OCI-LY7 (cell line): ENCODE measurements around the gene RAB44. TPM values are rescaled to one million over a fixed set of nuclear protein-coding genes. Genes with fewer than 3 reads are reported as not detected.

Source experiments
- BruUV-seq: library from RNA; stranded (reverse); fragments of 400-500 nt; replicated peaks from 2 replicates; lab custom pipeline; 2021; lab: Mats Ljungman, UMichigan
- CTCF ChIA-PET: fragments of 300-600 bp; sonication (Branson Sonifier 250); formaldehyde crosslinking; loops from one replicate; lab custom pipeline; 2022; ENCODE audit warnings: antibody characterized with exemption; ENCODE audit not compliant: unreplicated experiment; lab: Charles Lee
- POLR2A ChIA-PET: fragments of 300-600 bp; sonication (Branson Sonifier 250); formaldehyde crosslinking; loops from one replicate; lab custom pipeline; 2022; ENCODE audit warnings: antibody characterized with exemption; lab: Charles Lee
- DNase-seq: peaks from one replicate; pipeline ENCODE4 v3.0.0-alpha.2; 2015; ENCODE audit warnings: low spot score
- H2AFZ ChIP-seq: fragments of 200-600 bp; sonication (generic), shearing (Covaris generic); 2 replicates; pipeline ENCODE4 v1.6.1; 2014; ENCODE audit warnings: mild to moderate bottlenecking, antibody characterized with exemption, low read length, moderate library complexity
- H3K27ac ChIP-seq: fragments of 200-600 bp; sonication (generic); 2 replicates; pipeline ENCODE4 v1.5.1; 2014; ENCODE audit warnings: mixed run types, low read depth, mild to moderate bottlenecking, moderate library complexity, low read length, inconsistent platforms; ENCODE audit not compliant: poor library complexity, severe bottlenecking
- H3K36me3 ChIP-seq: fragments of 200-600 bp; sonication (generic); 2 replicates; pipeline ENCODE4 v1.6.1; 2014; ENCODE audit warnings: mild to moderate bottlenecking, antibody characterized with exemption, low read length, moderate library complexity, mixed read lengths; ENCODE audit not compliant: insufficient read depth
- H3K4me1 ChIP-seq: fragments of 200-600 bp; sonication (generic); 2 replicates; pipeline ENCODE4 v1.5.1; 2014; ENCODE audit warnings: mild to moderate bottlenecking, low read length; ENCODE audit not compliant: insufficient read depth, poor library complexity, severe bottlenecking
- H3K4me2 ChIP-seq: fragments of 200-600 bp; sonication (generic); 2 replicates; pipeline ENCODE4 v1.6.1; 2014; ENCODE audit warnings: mild to moderate bottlenecking, low read length
- H3K4me3 ChIP-seq: fragments of 200-600 bp; sonication (generic); 2 replicates; pipeline ENCODE4 v1.5.1; 2014; ENCODE audit warnings: mild to moderate bottlenecking, low read depth, low read length; ENCODE audit not compliant: poor library complexity, severe bottlenecking
- H3K79me2 ChIP-seq: fragments of 200-600 bp; sonication (generic); 2 replicates; pipeline ENCODE4 v1.6.1; 2016; ENCODE audit warnings: low read depth, mild to moderate bottlenecking, low read length, moderate library complexity, mixed read lengths; ENCODE audit not compliant: insufficient read depth
- H3K9me2 ChIP-seq: fragments of 200-600 bp; sonication (generic); 2 replicates; pipeline ENCODE4 v1.6.1; 2016; ENCODE audit warnings: mild to moderate bottlenecking, low read length, mixed read lengths; ENCODE audit not compliant: insufficient read depth
- H3K9me3 ChIP-seq: fragments of 200-600 bp; sonication (generic); 2 replicates; pipeline ENCODE4 v1.6.1; 2014; ENCODE audit warnings: mild to moderate bottlenecking, mixed run types, low read length, mixed read lengths
- H4K20me1 ChIP-seq: fragments of 200-600 bp; sonication (generic); 2 replicates; pipeline ENCODE4 v1.6.1; 2014; ENCODE audit warnings: mild to moderate bottlenecking, antibody characterized with exemption, low read length, moderate library complexity, mixed read lengths; ENCODE audit not compliant: insufficient read depth
- CTCF ChIP-seq: fragments of 200-600 bp; sonication (generic); conservative IDR thresholded peaks from 2 replicates; pipeline ENCODE4 v1.5.1; 2014; ENCODE audit warnings: mild to moderate bottlenecking, antibody characterized with exemption, low read length, moderate library complexity, mixed read lengths
- EZH2phosphoT487 ChIP-seq: fragments of 200-600 bp; sonication (generic); IDR thresholded peaks from 2 replicates; pipeline ENCODE4 v1.6.1; 2018; ENCODE audit warnings: low read depth, borderline replicate concordance, mild to moderate bottlenecking, mixed run types, antibody characterized with exemption, low read length, moderate library complexity, mixed read lengths
- intact Hi-C: fragments of 100-400 bp; cut with micrococcal nuclease; formaldehyde crosslinking; loops from one replicate; pipeline ENCODE4 v1.10.0; 2022; ENCODE audit not compliant: unreplicated experiment
- total RNA-seq, 2 experiments: library from RNA; depleted of rRNA in 1 of 2; stranded (reverse); fragments of >200 nt in 1 of 2; shearing (Covaris generic) in 1 of 2; gene quantifications; 2 replicates each; pipeline ENCODE4 v1.2.3, GENCODE V29; 2014 to 2022

Gene RAB44
- total RNA-seq, 2 experiments from 2014 or later = 0.09 TPM; not detected in 1

- no peaks in the 10 kb centered on the region for H3K36me3 ChIP-seq
- BruUV-seq = no TSS peak
- peak overlapping the region; percentile 25 for H3K4me3 ChIP-seq
- H3K79me2 ChIP-seq = no peaks in the 10 kb centered on the region
- H2AFZ ChIP-seq = no peak overlapping the region; the same call in 1 of the 2 replicates
- peak; percentile 74 for DNase-seq
- H4K20me1 ChIP-seq = no peaks in the 10 kb centered on the region; the same call in 1 of the 2 replicates
- no peak for TF ChIP-seq CTCF
- TF ChIP-seq EZH2phosphoT487 = no peak
- peaks cover 64% of the 10 kb centered on the region for H3K4me1 ChIP-seq
- POLR2A ChIA-PET = interaction anchor here (0.6 to 6.1 kb wide), 9 partner anchors 10 to 1910 kb away, joined by 3 to 55 read pairs (median 4); no protein-coding TSS in a partner anchor
- CTCF ChIA-PET = interaction anchor here (0.6 to 1.4 kb wide), 4 partner anchors 14 to 93 kb away, joined by 3 to 5 read pairs (median 4); no protein-coding TSS in a partner anchor
- no peaks in the 10 kb centered on the region for H3K9me2 ChIP-seq
- H3K27ac ChIP-seq = peak overlapping the region; percentile 28
- intact Hi-C loops = loop anchor here (1.0 kb wide), 1 partner anchor 15 kb away; no protein-coding TSS in a partner anchor
- no peaks in the 10 kb centered on the region for H3K9me3 ChIP-seq
- peak overlapping the region; percentile 79 for H3K4me2 ChIP-seq
Observed at GRCh38 chr6:36666826-36667591, 30.6 kb upstream of the RAB44 start.

- ChIA-PET CTCF (no interaction called here), POLR2A (interaction anchor here (1.0 to 2.3 kb wide), 2 partner anchors 8 to 50 kb away, joined by 3 to 7 read pairs; no protein-coding TSS in a partner anchor)
- Histone ChIP-seq H3K79me2 (no peaks in the 10 kb centered on the region), H2AFZ (no peak overlapping the region), H3K27ac (no peak overlapping the region), H3K36me3 (no peaks in the 10 kb centered on the region), H3K4me3 (no peak overlapping the region), H3K4me2 (no peak overlapping the region), H3K9me3 (no peaks in the 10 kb centered on the region), H3K9me2 (no peaks in the 10 kb centered on the region), H4K20me1 (no peaks in the 10 kb centered on the region; the same call in 1 of the 2 replicates), H3K4me1 (peaks cover 49% of the 10 kb centered on the region)
- DNase-seq = no peak
- TF ChIP-seq CTCF (no peak), EZH2phosphoT487 (no peak)
- intact Hi-C loops = no loop called here
- BruUV-seq = no TSS peak
Observed at GRCh38 chr6:36668591-36668990, 29.0 kb upstream of the RAB44 start.

GRCh38 chr6:36669002-36669401 is 28.6 kb upstream of the RAB44 start:
- CTCF ChIA-PET = no interaction called here
- Histone ChIP-seq H3K27ac (no peak overlapping the region), H2AFZ (no peak overlapping the region), H3K4me1 (peaks cover 45% of the 10 kb centered on the region), H3K4me2 (no peak overlapping the region), H4K20me1 (no peaks in the 10 kb centered on the region; the same call in 1 of the 2 replicates), H3K4me3 (no peak overlapping the region), H3K79me2 (no peaks in the 10 kb centered on the region), H3K36me3 (no peaks in the 10 kb centered on the region), H3K9me3 (no peaks in the 10 kb centered on the region), H3K9me2 (no peaks in the 10 kb centered on the region)
- no TSS peak for BruUV-seq
- intact Hi-C loops = no loop called here
- no peak for DNase-seq
- POLR2A ChIA-PET = interaction anchor here (1.0 kb wide), 1 partner anchor 50 kb away, joined by 3 read pairs; no protein-coding TSS in a partner anchor
- TF ChIP-seq CTCF = no peak
- no peak for TF ChIP-seq EZH2phosphoT487
